SU-DHL-6 (cell line): ENCODE data around the gene MEIS2.

Source experiments
- CTCF ChIP-seq: fragments of 200-600 bp; sonication (generic); IDR thresholded peaks from one replicate; pipeline ENCODE4 v1.5.1; 2017; ENCODE audit warnings: antibody characterized with exemption, mild to moderate bottlenecking, low read length, moderate library complexity; ENCODE audit not compliant: insufficient read depth, poor library complexity, severe bottlenecking
- EZH2phosphoT487 ChIP-seq: fragments of 200-600 bp; sonication (generic), shearing (Covaris generic); conservative IDR thresholded peaks from 2 replicates; pipeline ENCODE4 v1.6.1; 2018; ENCODE audit warnings: mild to moderate bottlenecking, antibody characterized with exemption, low read length, moderate library complexity, mixed read lengths

GRCh38 chr15:36954486-36954885 is 145.9 kb downstream of the MEIS2 start:
- TF ChIP-seq CTCF (no peak), EZH2phosphoT487 (no peak)
